ENCODE results near the gene CADPS.

CADPS gene

DNA sequence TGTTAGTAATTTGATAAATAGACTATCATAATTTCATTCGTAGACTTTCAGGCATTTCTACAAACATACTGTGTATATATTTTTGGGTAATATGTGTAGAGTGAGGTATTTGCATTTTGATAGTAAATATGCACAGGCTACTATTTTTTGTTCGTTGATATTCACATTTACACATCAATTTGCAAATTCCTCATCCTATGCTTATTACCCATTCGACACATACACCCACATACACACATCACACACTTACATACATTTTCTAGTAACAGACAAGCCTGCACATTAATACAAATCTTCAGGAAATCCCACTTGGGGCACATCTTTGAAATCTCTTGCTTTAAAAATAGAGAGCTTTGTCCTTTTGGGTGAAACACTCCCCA is 373.9 kb downstream of the CADPS start:
- Histone ChIP-seq H3K4me1 (ENCODE audit: control insufficient read depth in 1 of 2, insufficient read depth in 1 of 2, low read depth in 1 of 2, low read length in 1 of 2) (no peaks in the 10 kb centered on the region), H3K9me3 (no peaks in the 10 kb centered on the region), H3K27ac (no peak overlapping the region), H3K4me3 (ENCODE audit: low read depth in 1 of 2, low read length in 1 of 2) (no peak overlapping the region), H3K27me3 (no peaks in the 10 kb centered on the region), H3K36me3 (no peaks in the 10 kb centered on the region)
- TF ChIP-seq, protein P1, sequence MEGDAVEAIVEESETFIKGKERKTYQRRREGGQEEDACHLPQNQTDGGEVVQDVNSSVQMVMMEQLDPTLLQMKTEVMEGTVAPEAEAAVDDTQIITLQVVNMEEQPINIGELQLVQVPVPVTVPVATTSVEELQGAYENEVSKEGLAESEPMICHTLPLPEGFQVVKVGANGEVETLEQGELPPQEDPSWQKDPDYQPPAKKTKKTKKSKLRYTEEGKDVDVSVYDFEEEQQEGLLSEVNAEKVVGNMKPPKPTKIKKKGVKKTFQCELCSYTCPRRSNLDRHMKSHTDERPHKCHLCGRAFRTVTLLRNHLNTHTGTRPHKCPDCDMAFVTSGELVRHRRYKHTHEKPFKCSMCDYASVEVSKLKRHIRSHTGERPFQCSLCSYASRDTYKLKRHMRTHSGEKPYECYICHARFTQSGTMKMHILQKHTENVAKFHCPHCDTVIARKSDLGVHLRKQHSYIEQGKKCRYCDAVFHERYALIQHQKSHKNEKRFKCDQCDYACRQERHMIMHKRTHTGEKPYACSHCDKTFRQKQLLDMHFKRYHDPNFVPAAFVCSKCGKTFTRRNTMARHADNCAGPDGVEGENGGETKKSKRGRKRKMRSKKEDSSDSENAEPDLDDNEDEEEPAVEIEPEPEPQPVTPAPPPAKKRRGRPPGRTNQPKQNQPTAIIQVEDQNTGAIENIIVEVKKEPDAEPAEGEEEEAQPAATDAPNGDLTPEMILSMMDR (IDR thresholded peaks at IDR 0.05), result no peak

- H3K36me3 ChIP-seq, result no peaks in the 10 kb centered on the region
- no peaks in the 10 kb centered on the region for H3K4me1 ChIP-seq (ENCODE audit: control insufficient read depth in 1 of 2, insufficient read depth in 1 of 2, low read depth in 1 of 2, low read length in 1 of 2)
- TF ChIP-seq, protein P1 (IDR thresholded peaks at IDR 0.05), result no peak
- no peak overlapping the region for H3K27ac ChIP-seq
- no peaks in the 10 kb centered on the region for H3K27me3 ChIP-seq
- no peaks in the 10 kb centered on the region for H3K9me3 ChIP-seq
- no peak overlapping the region for H3K4me3 ChIP-seq (ENCODE audit: low read depth in 1 of 2, low read length in 1 of 2)
Observed at GRCh38 chr3:62500556-62501288, 374.5 kb downstream of the CADPS start.

DNA sequence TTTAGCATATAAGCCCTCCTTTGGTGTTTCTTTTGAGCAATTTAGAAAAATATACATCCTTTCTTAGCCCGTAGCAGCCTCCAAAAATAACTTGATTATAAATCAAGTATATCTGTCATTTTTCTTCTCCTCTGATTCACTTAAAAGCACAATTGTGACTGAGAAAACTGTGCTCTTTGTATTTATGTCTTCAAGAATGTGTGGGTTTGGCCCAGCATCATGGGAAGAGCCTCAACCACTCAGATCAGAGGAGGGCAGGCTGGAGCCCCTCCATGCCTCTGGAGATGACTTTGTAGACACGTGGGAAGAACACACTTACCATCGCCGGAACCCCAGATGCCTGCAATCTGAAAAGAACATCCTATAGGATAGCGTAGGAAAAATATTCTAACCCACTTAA is 378.1 kb downstream of the CADPS start:
- TF ChIP-seq, protein P1 (IDR thresholded peaks at IDR 0.05), result no peak
- Histone ChIP-seq H3K36me3 (no peaks in the 10 kb centered on the region), H3K27ac (no peak overlapping the region), H3K4me1 (ENCODE audit: control insufficient read depth in 1 of 2, insufficient read depth in 1 of 2, low read depth in 1 of 2, low read length in 1 of 2) (no peaks in the 10 kb centered on the region), H3K27me3 (no peaks in the 10 kb centered on the region), H3K4me3 (ENCODE audit: low read depth in 1 of 2, low read length in 1 of 2) (no peak overlapping the region), H3K9me3 (no peaks in the 10 kb centered on the region)

DNA sequence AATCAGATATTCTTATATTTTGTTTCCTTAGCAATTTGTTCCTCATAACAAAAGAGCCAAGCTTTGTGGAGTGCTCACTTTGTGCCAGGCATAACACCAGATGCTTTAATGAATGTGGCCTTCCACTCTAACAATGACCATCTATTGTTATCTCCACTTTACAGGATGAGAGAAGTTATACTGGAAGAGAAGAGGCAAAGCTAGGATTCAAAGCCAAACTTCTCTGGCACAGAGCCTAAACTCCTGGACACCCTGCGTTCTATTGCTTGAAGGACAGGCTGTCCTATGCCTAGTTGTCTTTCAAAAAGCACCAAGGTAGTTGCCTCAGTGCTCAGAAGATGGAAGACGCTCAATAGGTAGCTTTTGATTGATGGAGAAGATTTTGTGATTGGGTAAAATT is 378.7 kb downstream of the CADPS start:
- Histone ChIP-seq H3K27ac (no peak overlapping the region), H3K9me3 (no peaks in the 10 kb centered on the region)

GRCh38 chr3:62493109-62493801 is 382.0 kb downstream of the CADPS start:
- Histone ChIP-seq H3K4me1 (ENCODE audit: control insufficient read depth in 1 of 2, insufficient read depth in 1 of 2, low read depth in 1 of 2, low read length in 1 of 2) (no peaks in the 10 kb centered on the region), H3K27me3 (no peaks in the 10 kb centered on the region), H3K36me3 (no peaks in the 10 kb centered on the region), H3K9me3 (no peaks in the 10 kb centered on the region), H3K4me3 (ENCODE audit: low read depth in 1 of 2, low read length in 1 of 2) (no peak overlapping the region), H3K27ac (no peak overlapping the region)
- TF ChIP-seq, protein P1 (IDR thresholded peaks at IDR 0.05), result no peak

More for the DNA sequence above, 378.7 kb downstream of the CADPS start:
- Histone ChIP-seq H3K36me3 (no peaks in the 10 kb centered on the region), H3K27me3 (no peaks in the 10 kb centered on the region), H3K4me1 (ENCODE audit: control insufficient read depth in 1 of 2, insufficient read depth in 1 of 2, low read depth in 1 of 2, low read length in 1 of 2) (no peaks in the 10 kb centered on the region), H3K4me3 (ENCODE audit: low read depth in 1 of 2, low read length in 1 of 2) (no peak overlapping the region)
- TF ChIP-seq, protein P1 (IDR thresholded peaks at IDR 0.05), result no peak

Measured in neutrophil (primary cell).